Middle frontal gyrus (tissue), 1 donor: ENCODE results near the gene TMEM213.
"Not testable (repeated sequence)": the region's sequence is repeated elsewhere in the genome, so short reads cannot be mapped to it uniquely, and the experiment has no call there.

ENCODE experiments used
- DNase-seq: peaks from one replicate; pipeline ENCODE4 v3.0.0-alpha.2; 2015; ENCODE audit warnings: low spot score; ENCODE audit errors: extremely low spot score

Gene TMEM213

GRCh38 chr7:138797046-138797445, 748 bp upstream of the TMEM213 start:
- DNase-seq, result not testable (repeated sequence)

GRCh38 chr7:138798836-138799235, 1.0 kb downstream of the TMEM213 start:
- no peak for DNase-seq

- no peak for DNase-seq
Measured at GRCh38 chr7:138799336-138800000, 1.7 kb downstream of the TMEM213 start.

- no peak for DNase-seq
Measured at GRCh38 chr7:138801256-138801655, 3.5 kb downstream of the TMEM213 start.

- no peak for DNase-seq
Measured at GRCh38 chr7:138802706-138803105, 4.9 kb downstream of the TMEM213 start.

- DNase-seq, result no peak
Measured at GRCh38 chr7:138804618-138805017, 6.8 kb downstream of the TMEM213 start.

GRCh38 chr7:138809346-138809745, 11.6 kb downstream of the TMEM213 start:
- no peak for DNase-seq

GRCh38 chr7:138811327-138811726, 13.5 kb downstream of the TMEM213 start:
- not testable (repeated sequence) for DNase-seq

GRCh38 chr7:138813945-138814344, 16.2 kb downstream of the TMEM213 start:
- no peak for DNase-seq

GRCh38 chr7:138814816-138815332, 17.1 kb downstream of the TMEM213 start:
- DNase-seq, result no peak

GRCh38 chr7:138816650-138817049, 18.9 kb downstream of the TMEM213 start:
- no peak for DNase-seq

GRCh38 chr7:138819625-138820024, 21.8 kb downstream of the TMEM213 start:
- no peak for DNase-seq

GRCh38 chr7:138821912-138822311, 24.1 kb downstream of the TMEM213 start:
- DNase-seq, result no peak

- DNase-seq, result no peak
Measured at GRCh38 chr7:138822867-138823535, 25.2 kb downstream of the TMEM213 start.

- no peak for DNase-seq
Measured at GRCh38 chr7:138825049-138825721, 27.4 kb downstream of the TMEM213 start.

GRCh38 chr7:138828302-138828701, 30.5 kb downstream of the TMEM213 start:
- DNase-seq, result no peak

- DNase-seq, result no peak
Measured at GRCh38 chr7:138829335-138829734, 31.5 kb downstream of the TMEM213 start.

GRCh38 chr7:138832966-138833365, 35.2 kb downstream of the TMEM213 start:
- no peak for DNase-seq

GRCh38 chr7:138833596-138833995, 35.8 kb downstream of the TMEM213 start:
- DNase-seq, result no peak

- no peak for DNase-seq
Measured at GRCh38 chr7:138834583-138834982, 36.8 kb downstream of the TMEM213 start.

GRCh38 chr7:138835087-138835486, 37.3 kb downstream of the TMEM213 start:
- no peak for DNase-seq

GRCh38 chr7:138837627-138838026, 39.8 kb downstream of the TMEM213 start:
- no peak for DNase-seq
